Spinal cord (tissue), 10 donors: ENCODE data around the gene ERICH4. TPM values are rescaled to one million over a fixed set of nuclear protein-coding genes. Genes with fewer than 3 reads are reported as not detected.

Experiments used
- DNase-seq, 6 donors: peaks; one replicate each; pipeline versions ENCODE4 v3.0.0 to v3.0.0-alpha.2; 2013 to 2015; ENCODE audit warnings: low spot score in 6 of 6, low read depth in 4 of 6
- H3K27ac ChIP-seq: one replicate; pipeline ENCODE4 v1.5.1; 2013; ENCODE audit warnings: low read depth, low read length, control low read depth
- H3K27me3 ChIP-seq: one replicate; pipeline ENCODE4 v1.6.1; 2013; ENCODE audit warnings: low read length; ENCODE audit not compliant: control insufficient read depth, insufficient read depth
- H3K36me3 ChIP-seq: one replicate; pipeline ENCODE4 v1.6.1; 2013; ENCODE audit warnings: low read length; ENCODE audit not compliant: control insufficient read depth, insufficient read depth
- H3K4me1 ChIP-seq: one replicate; pipeline ENCODE4 v1.6.1; 2013; ENCODE audit warnings: low read length; ENCODE audit not compliant: control insufficient read depth, insufficient read depth
- H3K4me3 ChIP-seq: one replicate; pipeline ENCODE4 v1.5.1; 2013; ENCODE audit warnings: low read depth, low read length, control low read depth
- H3K9me3 ChIP-seq: one replicate; pipeline ENCODE4 v1.6.1; 2013; ENCODE audit warnings: low read length; ENCODE audit not compliant: control insufficient read depth, insufficient read depth
- WGBS: methylation state at CpG from one replicate; pipeline ENCODE4 v1.1.5; 2013; ENCODE audit warnings: missing lambda C conversion rate; ENCODE audit not compliant: insufficient coverage; 5-methylcytosine and 5-hydroxymethylcytosine counted together
- polyA plus RNA-seq, 2 donors: library from polyadenylated mRNA; unstranded; fragments of 120-200 nt; gene quantifications; one replicate each; pipeline ENCODE4 v1.2.1, GENCODE V29; 2013; ENCODE audit not compliant: insufficient read length in 2 of 2
- total RNA-seq, 2 donors: library from RNA; depleted of rRNA in 1 of 2; stranded (reverse); fragments of 120-200 nt in 1 of 2; fragments of >200 nt in 1 of 2; gene quantifications; one replicate each; pipeline versions ENCODE4 v1.2.3 to v1.2.4, GENCODE V29; 2013 to 2014
- donor health status: healthy.

ERICH4 gene
- total and polyA plus RNA-seq, 4 donors = 0.39 TPM; not detected in 3

DNA sequence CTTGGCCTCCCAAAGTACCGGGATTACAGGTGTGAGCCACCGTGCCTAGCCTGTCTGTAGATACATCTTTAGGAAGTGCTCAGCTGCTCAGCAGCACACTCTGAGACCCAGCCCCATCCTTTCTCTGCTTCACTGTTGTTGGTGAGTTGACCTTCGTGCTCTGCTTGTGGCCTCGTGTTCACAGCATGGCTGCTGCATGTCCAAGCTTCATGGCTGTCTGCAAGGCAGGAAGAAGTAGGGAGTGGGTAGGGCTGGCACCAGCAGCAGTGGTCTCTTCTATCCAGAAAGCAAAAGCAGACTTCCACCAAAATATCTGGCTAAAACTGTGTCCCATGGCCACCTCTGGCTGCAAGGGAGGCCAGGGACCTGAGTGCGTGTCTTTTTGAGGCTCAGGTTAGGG, 30.0 kb upstream of the ERICH4 start:
- no peaks in the 10 kb centered on the region for H3K9me3 ChIP-seq
- H3K4me3 ChIP-seq = no peak overlapping the region
- H3K4me1 ChIP-seq = peaks cover 15% of the 10 kb centered on the region
- DNase-seq = no peak
- H3K36me3 ChIP-seq = peaks cover 71% of the 10 kb centered on the region
- H3K27ac ChIP-seq = no peak overlapping the region
- 93% methylated on average over 5 of the region's 5 CpGs for WGBS
- no peaks in the 10 kb centered on the region for H3K27me3 ChIP-seq

DNA sequence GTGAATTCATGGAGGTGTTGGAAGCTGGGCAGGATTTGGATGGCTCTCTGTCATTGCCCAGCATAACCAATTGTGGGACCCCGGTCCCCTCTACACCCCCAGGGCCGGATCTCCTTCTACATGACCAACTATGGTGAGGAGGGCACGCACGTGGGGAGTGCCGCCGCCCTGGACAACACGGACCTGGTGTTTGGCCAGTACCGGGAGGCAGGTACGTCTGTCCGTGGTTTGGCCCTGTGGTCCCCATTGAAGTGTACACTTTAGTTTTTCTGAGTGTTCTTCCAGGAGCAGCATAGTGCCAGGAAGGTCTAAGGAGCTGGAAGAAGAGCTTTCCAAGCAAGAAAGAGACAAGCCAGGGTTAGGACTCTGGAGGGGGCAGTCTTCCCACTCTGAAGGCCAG, 29.0 kb upstream of the ERICH4 start:
- Histone ChIP-seq H3K9me3 (no peaks in the 10 kb centered on the region), H3K27ac (no peak overlapping the region), H3K4me1 (peaks cover 15% of the 10 kb centered on the region), H3K36me3 (peaks cover 79% of the 10 kb centered on the region), H3K4me3 (no peak overlapping the region), H3K27me3 (no peaks in the 10 kb centered on the region)
- DNase-seq = no peak
- 93% methylated on average over 9 of the region's 10 CpGs for WGBS

DNA sequence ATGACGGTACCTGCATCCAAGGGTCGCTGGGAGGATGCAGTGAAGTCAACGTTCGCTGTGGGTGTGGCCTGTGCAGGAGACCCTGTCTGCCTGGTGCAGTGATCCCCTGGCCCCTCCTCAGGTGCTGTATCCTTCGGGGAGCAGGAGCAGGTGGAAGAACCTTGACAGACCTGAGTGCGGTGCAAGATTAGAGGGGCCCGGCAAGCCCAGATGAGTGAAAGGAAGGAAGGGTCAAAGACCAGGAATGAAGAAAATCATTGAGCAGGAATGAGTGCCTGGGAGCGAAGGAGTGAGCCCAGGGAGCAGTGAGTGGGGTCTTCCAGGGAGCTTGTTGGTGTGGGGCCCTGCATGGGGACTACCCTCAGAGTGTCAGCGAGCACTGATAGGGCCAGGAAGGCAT, 28.5 kb upstream of the ERICH4 start:
- H3K27me3 ChIP-seq = no peaks in the 10 kb centered on the region
- H3K9me3 ChIP-seq = no peaks in the 10 kb centered on the region
- no peak overlapping the region for H3K27ac ChIP-seq
- no peak for DNase-seq
- peaks cover 84% of the 10 kb centered on the region for H3K36me3 ChIP-seq
- WGBS = 90% methylated on average over 9 of the region's 9 CpGs
- H3K4me3 ChIP-seq = no peak overlapping the region
- H3K4me1 ChIP-seq = peaks cover 15% of the 10 kb centered on the region

DNA sequence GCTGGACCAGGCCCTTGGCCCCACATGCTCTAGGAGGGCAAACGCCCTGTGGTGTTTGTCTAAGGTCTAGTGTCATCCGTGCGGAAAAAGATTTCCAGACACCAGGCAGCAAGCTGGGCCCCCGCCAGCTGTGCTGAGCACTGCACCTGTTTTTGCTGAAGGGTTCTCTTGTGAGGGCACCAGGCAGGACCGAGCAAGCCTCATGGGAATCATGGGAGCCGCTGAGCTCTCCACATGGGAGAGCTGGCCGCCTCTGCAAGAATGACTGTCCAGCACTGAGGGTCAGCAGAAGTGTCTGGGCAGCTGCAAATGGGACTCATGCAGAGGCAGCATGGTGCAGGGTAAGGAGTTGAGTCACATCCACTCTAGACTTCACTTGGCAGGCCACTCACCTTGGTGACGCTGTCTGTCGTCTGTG, 27.8 kb upstream of the ERICH4 start:
- Histone ChIP-seq H3K9me3 (no peaks in the 10 kb centered on the region), H3K4me3 (no peak overlapping the region), H3K27me3 (no peaks in the 10 kb centered on the region), H3K36me3 (peaks cover 91% of the 10 kb centered on the region), H3K27ac (no peak overlapping the region), H3K4me1 (peaks cover 15% of the 10 kb centered on the region)
- 79% methylated on average over 7 of the region's 9 CpGs for WGBS
- no peak for DNase-seq

DNA sequence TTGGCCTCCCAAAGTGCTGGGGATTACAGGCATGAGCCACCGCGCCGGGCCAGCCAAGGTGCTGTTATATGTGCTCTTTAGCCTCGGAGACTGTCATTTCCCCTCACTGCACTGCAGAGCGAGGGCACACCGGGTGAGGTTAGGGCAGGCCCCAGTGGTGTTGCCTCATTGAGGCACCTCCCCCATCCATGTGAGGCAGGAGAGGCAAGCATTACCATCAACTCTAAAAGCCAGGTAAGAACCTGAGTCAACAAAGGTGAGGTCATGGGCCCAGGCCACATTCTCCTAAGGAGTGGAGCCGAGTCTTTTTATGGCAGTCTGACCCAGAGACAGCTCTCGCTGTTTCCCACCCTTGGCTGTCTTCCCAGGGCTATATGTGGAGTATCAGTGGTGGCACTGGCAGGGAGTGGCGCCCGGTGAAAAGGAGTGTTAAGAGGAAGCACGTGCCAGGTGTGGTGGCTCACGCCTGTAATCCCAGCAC, 26.7 kb upstream of the ERICH4 start:
- whole genome bisulfite sequencing = 99% methylated on average over 12 of the region's 12 CpGs
- DNase-seq = no peak
- Histone ChIP-seq H3K4me3 (no peak overlapping the region), H3K27ac (no peak overlapping the region), H3K36me3 (peaks cover 91% of the 10 kb centered on the region), H3K4me1 (peaks cover 10% of the 10 kb centered on the region), H3K9me3 (no peaks in the 10 kb centered on the region), H3K27me3 (no peaks in the 10 kb centered on the region)

DNA sequence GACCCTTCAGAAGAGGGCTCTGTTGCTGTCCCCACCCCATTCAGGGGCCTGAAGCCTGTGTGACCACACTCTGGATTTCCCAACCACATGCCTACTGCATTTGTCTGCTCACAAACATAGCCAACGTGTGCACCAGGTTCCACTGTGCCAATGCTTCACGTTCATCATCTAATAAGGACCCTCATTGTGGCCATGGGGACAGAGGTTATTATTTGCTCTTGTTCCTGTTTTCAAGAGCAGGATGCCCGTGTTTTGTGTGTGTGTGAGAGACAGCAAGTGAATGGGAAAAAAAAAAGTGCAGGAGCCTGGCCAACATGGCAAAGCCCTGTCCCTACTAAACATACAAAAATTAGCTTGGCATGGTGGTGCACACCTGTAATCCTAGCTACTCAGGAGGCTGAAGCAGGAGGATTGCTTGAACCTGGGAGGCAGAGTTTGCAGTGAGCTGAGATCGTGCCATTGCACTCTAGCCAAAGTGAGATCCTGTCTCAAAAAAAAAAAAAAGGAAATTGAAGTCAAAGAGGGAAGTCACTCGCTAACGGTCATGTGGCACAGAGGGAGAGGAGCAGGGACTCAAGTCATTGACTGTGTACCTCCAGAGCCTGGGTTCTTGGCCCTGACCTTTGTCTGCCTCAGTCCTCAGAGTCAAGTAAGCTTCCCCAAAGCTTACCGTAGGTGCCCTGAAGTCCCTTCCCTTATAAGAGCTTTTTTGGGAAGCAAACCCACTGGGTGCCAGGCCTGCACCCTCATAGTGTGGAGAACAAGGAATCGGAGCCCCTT, 22.7 kb upstream of the ERICH4 start:
- 94% methylated on average over 6 of the region's 8 CpGs for WGBS
- Histone ChIP-seq H3K27me3 (no peaks in the 10 kb centered on the region), H3K9me3 (no peaks in the 10 kb centered on the region), H3K4me3 (no peak overlapping the region), H3K27ac (no peak overlapping the region), H3K36me3 (peaks cover 96% of the 10 kb centered on the region), H3K4me1 (no peaks in the 10 kb centered on the region)
- DNase-seq = no peak

DNA sequence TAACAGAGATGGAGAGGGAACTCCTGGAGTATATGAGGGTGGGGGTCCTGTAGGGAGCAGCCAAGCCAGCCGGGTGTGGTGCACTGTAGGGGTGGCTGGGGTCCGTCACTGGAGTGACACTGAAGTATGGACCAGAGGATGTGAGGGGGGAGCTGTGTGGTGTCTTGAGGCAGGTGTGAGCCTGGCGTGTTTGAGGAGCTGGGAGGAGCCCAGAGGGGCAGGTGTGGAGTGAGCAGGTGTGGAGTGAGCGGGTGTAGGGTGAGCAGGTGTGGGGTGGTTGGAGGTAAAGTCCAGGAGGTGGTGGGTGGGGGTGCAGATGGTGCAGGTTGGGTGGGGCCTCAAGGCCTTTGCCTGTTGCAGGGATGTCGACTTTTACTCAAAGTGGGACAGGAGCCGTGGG, 21.6 kb upstream of the ERICH4 start:
- no peak overlapping the region for H3K4me3 ChIP-seq
- no peaks in the 10 kb centered on the region for H3K27me3 ChIP-seq
- no peaks in the 10 kb centered on the region for H3K9me3 ChIP-seq
- peaks cover 96% of the 10 kb centered on the region for H3K36me3 ChIP-seq
- WGBS = 89% methylated on average over 6 of the region's 6 CpGs
- DNase-seq = no peak
- H3K27ac ChIP-seq = no peak overlapping the region
- H3K4me1 ChIP-seq = no peaks in the 10 kb centered on the region

DNA sequence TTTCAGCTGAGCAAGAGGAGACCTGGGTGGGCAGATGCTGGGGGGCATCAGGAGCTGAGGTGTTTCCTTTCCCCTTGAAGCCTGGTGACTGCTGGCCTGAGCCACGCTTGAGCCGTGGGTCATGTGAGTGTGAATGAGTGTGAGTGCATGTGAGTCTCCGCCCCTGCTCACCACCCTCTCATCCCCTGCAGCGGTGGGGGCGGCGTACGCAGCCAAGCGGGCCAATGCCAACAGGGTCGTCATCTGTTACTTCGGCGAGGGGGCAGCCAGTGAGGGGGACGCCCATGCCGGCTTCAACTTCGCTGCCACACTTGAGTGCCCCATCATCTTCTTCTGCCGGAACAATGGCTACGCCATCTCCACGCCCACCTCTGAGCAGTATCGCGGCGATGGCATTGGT, 21.0 kb upstream of the ERICH4 start:
- peaks cover 95% of the 10 kb centered on the region for H3K36me3 ChIP-seq
- no peak overlapping the region for H3K4me3 ChIP-seq
- no peak for DNase-seq
- no peaks in the 10 kb centered on the region for H3K4me1 ChIP-seq
- no peaks in the 10 kb centered on the region for H3K27me3 ChIP-seq
- H3K9me3 ChIP-seq = no peaks in the 10 kb centered on the region
- WGBS = 96% methylated on average over 17 of the region's 20 CpGs
- no peak overlapping the region for H3K27ac ChIP-seq

DNA sequence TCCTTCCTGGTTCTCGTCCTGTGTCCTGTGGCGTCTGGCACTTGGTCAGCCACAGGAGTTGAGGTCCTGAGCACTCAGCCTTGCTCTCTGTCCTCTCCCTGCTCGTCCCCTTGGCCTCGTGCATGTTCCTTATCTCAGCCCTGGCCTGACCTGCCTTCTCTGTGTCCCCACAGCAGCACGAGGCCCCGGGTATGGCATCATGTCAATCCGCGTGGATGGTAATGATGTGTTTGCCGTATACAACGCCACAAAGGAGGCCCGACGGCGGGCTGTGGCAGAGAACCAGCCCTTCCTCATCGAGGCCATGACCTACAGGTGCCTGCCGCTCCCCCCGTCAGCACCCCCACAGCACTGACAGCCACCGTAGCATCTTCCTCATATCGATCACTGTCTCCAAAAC, 20.5 kb upstream of the ERICH4 start:
- no peaks in the 10 kb centered on the region for H3K4me1 ChIP-seq
- H3K36me3 ChIP-seq = peaks cover 93% of the 10 kb centered on the region
- DNase-seq = no peak
- H3K4me3 ChIP-seq = no peak overlapping the region
- H3K27me3 ChIP-seq = no peaks in the 10 kb centered on the region
- WGBS = 91% methylated on average over 16 of the region's 18 CpGs
- H3K27ac ChIP-seq = no peak overlapping the region
- no peaks in the 10 kb centered on the region for H3K9me3 ChIP-seq

DNA sequence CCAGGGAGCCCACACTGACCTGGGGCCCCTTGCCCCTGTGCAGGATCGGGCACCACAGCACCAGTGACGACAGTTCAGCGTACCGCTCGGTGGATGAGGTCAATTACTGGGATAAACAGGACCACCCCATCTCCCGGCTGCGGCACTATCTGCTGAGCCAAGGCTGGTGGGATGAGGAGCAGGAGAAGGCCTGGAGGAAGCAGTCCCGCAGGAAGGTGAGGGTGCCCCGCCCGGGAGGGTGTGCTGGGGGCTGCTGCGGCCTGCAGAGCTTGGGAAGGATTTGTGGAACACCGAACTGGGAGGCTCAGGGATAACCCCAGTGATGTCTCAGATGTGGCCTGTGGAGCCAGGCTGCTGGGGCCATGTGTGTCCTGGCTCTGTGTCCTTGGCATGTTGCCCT, 20.0 kb upstream of the ERICH4 start:
- 93% methylated on average over 12 of the region's 12 CpGs for WGBS
- Histone ChIP-seq H3K27ac (no peak overlapping the region), H3K4me3 (no peak overlapping the region), H3K36me3 (peaks cover 90% of the 10 kb centered on the region), H3K9me3 (no peaks in the 10 kb centered on the region), H3K27me3 (no peaks in the 10 kb centered on the region), H3K4me1 (peaks cover 3% of the 10 kb centered on the region)
- DNase-seq = no peak
